Measurements from ENCODE around the gene PTPRT.
"Not testable (repeated sequence)": the region's sequence is repeated elsewhere in the genome, so short reads cannot be mapped to it uniquely, and the experiment has no call there.

Gene PTPRT

DNA sequence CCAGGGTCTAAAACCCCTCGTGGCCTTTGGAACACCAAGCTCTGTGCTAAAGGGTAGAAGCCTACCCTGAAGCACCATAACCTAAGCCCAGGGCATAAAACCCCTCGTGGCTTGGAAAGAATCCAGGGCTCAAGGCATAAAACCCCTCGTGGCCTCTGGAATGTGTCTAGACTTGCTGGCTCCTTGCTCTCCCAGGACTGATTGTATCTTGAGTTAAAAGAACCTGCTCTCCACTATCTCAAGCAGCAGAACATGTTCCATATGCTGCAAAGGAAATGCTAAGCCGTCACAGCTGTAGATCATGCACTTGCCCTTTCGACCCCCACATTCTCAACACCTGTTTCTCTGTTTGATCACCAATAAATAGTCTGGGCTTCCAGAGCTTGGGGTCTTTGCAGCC lies 288.9 kb downstream of the PTPRT start:
- DNase-seq, result not testable (repeated sequence)

GRCh38 chr20:42895020-42895419 lies 294.7 kb downstream of the PTPRT start:
- no peak for DNase-seq

GRCh38 chr20:42894483-42894882 lies 295.2 kb downstream of the PTPRT start:
- DNase-seq, result no peak

DNA sequence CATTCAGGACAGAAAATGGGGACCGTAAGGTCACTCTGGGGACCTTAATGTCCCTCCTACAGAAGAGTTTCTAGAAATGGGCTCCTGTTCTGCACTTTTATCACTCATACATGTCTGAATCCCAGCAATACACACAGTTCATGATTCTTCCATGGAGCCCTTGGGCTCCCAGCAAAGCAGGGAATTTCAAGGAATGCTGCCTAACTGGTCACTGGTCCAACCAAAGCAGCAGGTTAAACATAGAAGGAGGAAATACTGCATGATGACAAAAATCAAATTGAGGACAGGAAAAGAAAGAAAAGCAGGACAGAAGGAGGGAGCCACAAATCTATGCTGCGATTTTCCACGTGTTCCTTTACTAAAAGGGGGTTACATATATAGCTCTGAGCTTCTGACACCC lies 300.2 kb downstream of the PTPRT start:
- no peak for DNase-seq

- no peak for DNase-seq
Measured at GRCh38 chr20:42887281-42887680, 302.4 kb downstream of the PTPRT start.

DNA sequence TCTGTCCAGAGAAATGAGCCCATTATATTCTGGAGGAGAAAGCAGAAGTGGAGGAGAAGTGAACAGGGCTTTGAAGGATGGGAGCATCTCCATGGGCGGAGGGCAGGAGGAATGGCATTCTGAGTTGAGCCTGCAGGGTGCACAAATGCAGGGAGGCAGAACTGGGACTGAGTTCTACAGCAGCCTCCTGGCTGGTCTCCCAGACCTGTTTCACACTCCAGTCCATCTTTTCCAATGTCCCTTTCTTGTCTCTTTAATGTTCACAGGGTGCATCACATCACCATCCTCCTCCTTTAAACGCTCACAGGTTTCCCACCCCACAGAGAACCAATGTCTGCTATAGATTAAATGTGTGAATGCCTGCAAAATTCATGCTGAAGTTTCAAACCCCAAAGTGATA lies 302.9 kb downstream of the PTPRT start:
- DNase-seq, result no peak

DNA sequence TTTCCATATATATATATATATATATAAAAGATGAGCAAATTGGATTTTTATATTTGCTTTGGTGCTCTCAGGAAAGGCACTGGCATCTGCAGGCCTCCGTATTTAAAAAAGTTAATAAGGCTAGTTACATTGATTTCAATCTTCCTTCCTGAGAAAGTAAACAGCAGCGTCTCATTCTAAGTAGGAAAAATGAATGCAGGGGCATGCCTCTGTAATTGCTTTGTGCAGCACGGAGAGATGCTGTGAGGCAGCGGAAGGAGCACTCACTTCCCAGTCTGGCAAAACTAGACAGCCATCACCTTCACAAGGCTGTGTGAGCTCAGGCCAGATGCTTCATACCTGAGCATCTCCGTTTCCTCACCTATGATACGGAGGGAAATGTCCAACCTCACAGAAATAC lies 303.7 kb downstream of the PTPRT start:
- DNase-seq, result no peak

- DNase-seq, result no peak
Measured at GRCh38 chr20:42875581-42875980, 314.1 kb downstream of the PTPRT start.

DNA sequence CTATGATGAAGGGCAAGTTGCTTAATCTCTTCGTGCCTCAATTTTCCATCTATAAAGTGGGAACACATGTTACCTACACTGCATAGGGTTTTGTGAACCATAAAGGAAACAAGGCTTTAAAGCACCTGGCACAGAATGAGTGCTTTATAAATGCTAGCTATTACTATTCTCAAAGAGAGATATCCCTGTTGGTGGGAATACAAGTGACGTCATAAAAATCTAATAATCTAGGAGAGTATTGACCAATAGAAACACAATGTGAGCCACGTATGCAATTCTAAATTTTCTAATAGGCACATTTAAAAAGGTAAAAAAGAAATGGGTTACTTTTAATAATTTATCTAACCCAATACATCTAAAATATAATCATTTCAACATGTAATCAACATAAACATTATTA lies 316.4 kb downstream of the PTPRT start:
- no peak for DNase-seq

DNA sequence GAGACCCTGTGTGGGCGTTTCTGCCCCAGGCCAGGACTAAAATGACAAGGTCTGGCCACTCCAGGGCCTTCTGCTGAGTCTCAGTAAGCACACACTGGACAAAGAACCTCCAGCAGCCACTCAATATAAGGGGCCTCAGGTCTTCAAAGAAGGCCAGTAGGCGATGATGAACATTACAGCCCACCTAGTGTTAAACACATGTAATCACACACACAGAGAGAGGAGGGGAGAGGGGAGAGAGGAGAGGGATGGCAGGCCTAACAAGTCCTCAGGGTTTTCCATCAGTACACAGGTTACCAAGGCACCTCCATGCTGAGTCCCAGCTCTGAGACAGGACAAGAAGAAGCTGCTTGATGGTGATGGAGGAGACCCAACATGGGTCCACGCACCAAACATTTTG lies 325.6 kb downstream of the PTPRT start:
- no peak for DNase-seq

- no peak for DNase-seq
Measured at GRCh38 chr20:42862446-42862845, 327.3 kb downstream of the PTPRT start.

DNA sequence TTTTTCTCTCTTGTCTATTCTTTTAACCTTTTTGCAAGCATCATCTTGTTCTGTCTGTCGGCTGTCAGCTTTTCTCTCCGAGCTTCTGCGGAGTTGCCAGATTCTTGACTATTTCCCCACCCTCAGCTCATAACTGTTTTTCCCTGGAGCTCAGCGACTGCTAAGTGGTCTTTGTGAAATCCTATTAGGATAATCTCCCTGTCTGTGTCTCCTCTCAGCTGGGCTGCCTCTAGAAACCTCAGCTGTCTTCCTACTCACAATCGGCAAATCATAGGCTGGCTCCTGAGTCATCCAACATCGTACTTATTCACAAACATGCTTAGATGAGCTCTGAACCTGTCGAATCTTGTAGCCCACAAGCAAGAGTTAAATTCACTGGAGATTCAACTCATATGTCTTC lies 332.3 kb downstream of the PTPRT start:
- no peak for DNase-seq

DNA sequence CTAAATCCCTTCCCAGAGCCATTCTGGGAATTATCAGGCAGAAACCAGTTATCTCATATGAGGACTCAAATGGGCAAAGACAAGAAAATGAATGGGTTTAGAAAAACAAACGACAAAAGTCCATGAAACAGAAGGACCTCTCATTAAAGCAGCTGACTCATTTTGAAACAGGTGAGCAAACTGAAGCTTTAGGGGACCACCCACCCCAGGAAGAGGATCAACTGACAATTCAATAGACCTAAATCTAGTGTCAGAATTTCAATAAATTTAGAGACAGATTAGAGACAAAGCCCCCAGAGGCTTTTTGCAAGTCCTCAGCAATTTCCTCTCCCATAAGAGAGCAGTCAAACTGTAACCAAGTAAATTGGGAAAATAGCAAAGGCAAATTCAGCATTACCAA lies 333.8 kb downstream of the PTPRT start:
- no peak for DNase-seq

DNA sequence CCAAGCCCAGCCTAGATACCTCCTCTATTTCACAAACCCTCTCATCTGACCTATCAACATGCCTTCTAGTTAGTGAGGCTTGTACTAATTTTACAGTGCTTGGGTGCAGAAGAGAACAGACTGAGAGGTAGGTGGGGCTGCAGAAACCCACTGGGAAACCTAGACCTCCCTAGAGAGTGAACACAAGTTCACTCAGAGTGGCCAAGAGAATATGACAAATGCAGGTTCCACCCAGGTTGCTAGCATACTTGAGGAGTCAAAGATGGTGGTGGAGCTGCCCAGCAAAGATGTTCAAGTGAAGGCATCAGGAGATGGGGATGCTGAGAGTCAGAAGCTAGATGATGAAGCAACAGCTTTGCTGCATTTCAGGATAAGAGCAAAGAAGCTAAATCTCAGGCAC lies 337.0 kb downstream of the PTPRT start:
- DNase-seq, result no peak

- DNase-seq, result no peak
Measured at GRCh38 chr20:42846784-42847490, 342.8 kb downstream of the PTPRT start.

DNA sequence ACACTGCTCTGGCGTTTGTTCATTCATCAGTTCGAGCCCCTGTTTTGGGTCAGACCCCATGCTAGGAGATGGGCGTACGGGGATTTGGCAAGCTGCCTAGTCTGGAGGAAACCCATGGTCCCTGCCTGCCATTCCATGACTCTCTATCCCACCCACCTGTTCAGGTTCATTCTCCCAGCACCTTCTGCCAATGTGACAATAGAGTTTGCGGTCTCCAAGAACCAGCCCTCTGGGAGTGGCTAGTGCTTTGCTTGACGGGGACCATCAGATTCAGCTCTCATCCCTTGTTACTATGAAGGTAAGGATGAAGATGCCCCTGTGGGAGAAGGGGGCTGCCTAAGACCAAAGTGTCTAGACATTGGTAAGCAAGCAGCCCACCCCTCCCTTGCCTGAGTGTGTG lies 345.0 kb downstream of the PTPRT start:
- no peak for DNase-seq

DNA sequence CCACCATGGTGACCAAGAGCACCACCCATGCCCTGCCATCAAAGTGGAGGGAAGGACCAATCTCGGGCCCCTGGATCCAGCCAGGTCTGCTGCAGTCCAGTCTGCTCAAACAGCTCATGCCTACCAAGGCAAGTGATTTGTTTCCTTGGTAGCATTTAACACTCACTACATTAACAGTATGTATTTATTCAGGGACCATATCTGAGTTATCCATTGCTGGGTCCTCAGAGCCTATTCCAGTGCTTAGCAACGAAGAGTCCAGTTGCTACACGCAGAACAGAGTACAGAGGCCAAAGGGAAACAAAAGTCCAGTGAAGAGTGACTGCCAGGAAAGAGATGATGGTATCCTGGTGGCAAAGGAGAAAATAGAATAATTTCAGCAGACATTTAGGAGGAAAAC lies 352.2 kb downstream of the PTPRT start:
- no peak for DNase-seq

DNA sequence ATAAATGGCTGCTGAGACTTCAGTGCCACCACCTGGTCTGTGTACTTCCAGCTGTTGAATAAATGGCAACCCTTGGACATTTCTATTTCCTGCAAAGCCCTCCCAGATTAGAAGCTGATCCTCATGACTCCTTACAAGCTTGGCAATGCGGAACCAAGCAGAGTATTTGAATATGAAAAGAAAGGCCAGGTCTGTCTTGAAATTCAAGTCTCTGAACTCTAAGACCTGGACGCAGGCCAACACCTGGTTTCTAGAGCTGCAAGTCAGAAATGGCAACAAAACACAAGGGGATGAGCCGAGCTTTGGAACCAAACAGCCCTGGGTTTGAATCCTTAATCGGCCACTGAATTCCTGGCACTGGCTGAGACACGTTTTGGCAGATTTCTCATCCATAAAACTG lies 353.4 kb downstream of the PTPRT start:
- no peak for DNase-seq

DNA sequence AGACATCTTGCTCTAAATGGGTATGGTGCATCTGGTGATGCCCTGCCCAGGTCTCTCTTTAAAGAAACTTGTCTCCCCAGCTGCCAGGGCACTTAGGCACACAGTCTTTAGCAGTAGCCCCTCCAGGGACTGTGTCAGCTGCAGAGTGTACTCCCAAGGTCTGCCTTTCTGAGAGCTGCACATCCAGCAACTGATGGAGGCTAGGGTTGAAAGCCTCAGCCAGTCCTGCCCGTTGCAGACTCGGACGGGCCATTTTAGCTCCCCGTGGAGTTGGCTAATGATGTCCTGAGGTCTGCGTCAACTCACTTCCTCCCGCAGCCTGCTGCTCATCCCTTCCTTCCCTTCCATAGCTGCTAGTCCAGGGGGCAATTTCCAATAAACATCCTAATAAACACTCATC lies 381.8 kb downstream of the PTPRT start:
- no peak for DNase-seq

DNA sequence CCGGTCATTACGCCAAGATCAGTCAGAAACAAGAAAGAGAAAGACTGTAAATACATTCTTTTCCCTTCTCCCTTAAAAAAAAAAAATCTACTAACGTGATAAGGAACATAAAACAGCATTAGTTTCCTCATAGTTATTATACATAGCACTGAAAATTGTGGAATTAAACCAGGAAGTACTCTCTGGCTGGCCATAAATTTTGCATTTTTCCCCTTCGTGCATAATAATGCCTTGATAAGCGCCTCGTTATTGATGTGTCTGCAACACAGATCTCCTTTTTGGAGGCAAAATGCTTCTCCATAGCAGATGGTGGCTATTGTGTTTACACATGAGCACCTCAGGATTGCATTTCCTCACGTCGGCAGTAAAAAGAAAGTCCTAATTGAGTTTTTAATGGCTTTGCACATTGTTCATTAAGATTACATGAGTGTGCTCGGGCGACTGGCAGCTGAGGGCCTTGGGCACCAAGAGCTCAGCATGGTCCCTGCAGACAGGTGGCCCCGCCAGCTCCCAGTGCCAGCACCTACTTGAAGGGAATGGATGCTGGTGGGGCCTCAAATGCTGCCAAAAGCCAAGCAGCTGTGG lies 394.5 kb downstream of the PTPRT start:
- no peak for DNase-seq

- DNase-seq, result no peak
Measured at GRCh38 chr20:42792052-42792451, 397.7 kb downstream of the PTPRT start.

DNA sequence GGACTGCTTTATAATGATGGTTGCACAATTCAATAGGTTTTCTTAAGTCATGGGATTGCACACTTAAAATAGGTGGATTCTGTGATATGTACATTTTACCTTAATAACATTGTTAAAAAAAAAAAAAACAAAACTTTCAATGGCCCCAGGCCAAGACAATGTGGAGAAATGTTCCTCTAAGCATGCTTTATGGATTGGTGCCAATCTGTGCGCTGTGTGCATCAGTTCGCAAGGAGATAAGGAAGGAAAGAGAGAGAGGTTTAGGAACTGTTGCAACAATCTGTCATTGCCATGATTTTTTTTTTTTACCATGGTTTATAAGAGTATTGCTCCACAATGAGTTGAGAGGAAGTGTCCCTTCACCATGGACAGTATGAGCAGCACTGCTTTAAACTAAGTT lies 399.6 kb downstream of the PTPRT start:
- DNase-seq, result no peak

GRCh38 chr20:42788707-42789106 lies 401.0 kb downstream of the PTPRT start:
- no peak for DNase-seq

- DNase-seq, result no peak
Measured at GRCh38 chr20:42785041-42785440, 404.7 kb downstream of the PTPRT start.

GRCh38 chr20:42779216-42779615 lies 410.5 kb downstream of the PTPRT start:
- no peak for DNase-seq
